Glomerular visceral epithelial cell (primary cell): ENCODE measurements around the gene MYO15B.

Experiments
- DNase-seq: peaks from one replicate; pipeline ENCODE4 v3.0.0-alpha.2; 2016; ENCODE audit errors: extremely low spot score

The MYO15B gene

DNA sequence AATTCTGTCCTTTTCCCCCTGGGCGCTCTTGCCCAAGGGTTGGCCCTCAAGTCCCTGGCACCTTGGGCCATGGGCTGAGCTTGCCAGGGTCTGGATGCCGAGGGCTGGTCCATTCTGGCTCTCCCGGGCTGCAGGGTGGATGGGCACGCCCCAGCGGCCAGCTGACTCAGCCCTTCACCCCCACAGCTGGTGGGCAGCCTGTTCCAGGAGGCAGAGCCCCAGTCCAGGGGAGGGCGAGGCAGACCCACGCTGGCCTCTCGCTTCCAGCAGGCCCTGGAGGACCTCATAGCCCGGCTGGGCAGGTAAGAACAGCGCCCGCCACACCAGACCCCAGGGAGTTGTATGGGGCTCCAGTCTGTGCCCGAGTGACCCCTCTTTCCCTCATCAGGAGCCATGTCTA lies 15.0 kb downstream of the MYO15B start:
- DNase-seq, result no peak

DNA sequence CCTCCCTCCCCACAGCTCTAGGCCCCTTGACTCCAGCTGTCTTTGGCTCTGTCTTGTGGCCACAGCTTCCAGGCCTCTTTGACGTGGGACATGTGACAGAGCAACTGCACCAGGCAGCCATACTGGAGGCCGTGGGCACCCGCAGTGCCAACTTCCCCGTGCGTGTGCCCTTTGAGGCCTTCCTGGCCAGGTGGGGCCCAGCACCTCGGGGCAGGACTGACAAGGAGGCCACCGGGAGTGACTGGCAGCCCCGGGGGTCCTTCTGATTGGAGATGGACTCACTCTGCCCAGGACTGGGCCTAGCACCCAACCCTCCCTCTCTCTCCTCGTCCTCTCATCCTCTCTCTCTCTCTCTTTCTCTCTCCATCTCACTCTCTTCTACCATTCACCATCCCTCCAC lies 15.5 kb downstream of the MYO15B start:
- no peak for DNase-seq

DNA sequence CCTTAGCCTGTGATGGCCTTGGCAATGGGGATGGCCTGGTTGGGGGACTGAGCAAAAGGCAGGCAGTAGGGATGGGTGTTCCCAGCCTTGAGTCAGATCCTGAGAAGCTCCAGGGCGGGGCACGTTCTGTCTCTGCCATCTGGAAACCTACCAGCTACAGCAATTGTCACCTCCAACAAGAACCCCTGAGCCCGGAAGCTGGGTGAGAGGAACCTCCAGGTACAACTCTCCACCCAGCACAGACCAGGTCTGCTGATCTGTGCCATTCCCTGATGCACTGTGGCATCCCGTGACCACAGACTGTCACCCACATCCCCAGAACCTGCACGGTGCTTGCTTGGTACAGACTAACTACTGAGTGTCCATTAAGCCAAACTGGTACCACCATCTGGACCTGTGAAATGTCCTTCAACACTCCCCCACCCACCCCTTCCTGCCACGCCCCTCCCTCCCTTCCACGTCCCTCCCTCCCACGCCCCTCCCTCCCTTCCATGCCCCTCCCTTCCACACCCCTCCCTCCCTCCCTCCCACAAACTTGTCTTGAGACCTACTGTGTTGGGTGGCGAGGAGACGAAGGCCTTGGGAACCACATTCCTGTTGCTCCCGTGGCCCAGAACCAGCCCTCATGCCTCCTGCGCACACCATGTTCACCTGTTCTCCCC lies 16.6 kb downstream of the MYO15B start:
- no peak for DNase-seq

DNA sequence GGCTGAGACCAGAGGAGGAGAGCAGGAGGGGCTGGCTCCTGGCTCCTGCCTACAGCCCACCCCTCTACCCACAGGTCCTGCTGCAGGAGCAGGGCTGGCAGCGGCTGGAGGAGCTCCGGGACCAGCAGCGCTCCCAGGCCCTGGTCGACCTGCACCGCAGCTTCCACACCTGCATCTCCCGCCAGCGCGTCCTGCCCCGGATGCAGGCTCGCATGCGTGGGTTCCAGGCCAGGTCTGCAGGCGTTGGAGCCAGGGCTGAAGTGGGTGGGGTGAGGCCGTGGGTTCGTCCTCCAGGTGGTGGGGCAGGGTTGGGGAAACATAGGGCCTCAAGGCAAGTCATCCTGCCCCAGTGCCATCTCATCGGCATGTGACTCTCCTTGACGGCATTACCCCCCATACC lies 18.2 kb downstream of the MYO15B start:
- no peak for DNase-seq

DNA sequence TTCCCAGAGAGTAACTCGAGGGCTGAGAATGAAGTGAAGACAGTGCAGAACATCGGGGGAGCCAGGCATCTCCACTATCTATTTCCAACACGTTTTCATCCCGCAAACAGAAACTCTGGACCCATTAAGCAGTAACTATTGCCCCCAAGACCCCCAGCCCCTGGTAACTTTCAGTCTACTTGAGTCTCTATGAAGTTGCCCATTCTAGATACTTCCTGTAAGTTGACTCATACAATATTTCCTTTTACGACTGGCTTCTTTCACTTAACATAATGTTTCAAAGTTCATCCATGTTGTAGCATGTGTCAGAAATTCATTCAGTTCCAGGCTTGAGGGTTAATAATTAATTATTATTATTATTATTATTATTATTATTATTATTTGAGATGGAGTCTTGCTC lies 19.5 kb downstream of the MYO15B start:
- DNase-seq, result no peak

DNA sequence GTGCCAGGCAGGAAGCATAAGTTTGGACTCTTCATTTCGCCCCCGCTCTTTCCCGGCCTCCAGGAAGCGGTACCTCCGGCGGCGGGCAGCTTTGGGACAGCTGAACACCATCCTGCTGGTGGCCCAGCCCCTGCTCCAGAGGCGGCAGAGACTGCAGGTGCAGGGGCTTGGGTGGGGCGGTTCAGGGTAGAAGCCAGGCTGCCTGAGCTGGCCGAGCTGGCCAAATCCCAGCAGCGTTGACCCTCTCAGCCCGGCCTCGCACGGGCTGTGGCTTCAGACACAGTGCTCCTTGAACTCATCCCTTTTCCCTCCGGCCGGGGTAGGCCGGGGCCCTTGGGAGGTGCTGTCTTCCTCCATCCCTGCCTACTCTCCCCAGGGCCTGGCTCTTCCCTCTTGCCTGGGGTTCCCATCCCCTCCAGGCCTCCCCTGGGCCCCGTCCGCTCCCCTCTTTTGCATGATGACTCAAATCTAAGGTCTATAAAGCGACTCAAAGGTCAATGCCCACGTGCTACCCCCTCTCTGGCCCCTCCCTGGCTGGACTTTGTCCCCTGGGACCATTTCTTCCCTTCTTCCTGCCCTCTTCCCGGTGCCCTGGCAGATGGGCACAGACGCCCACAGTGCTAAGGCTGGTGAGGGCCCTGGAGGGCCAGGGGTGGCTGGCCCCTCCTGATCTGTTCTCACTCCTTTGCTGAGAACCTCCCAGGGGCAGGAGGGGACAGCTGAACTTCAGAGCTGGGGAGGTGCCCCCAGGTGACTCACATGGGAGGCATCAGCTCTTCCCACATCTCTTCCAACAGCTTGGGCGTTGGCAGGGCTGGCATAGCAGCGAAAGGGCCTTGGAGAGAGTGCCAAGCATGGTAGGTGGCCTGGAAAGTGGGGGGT lies 22.7 kb downstream of the MYO15B start:
- no peak for DNase-seq

DNA sequence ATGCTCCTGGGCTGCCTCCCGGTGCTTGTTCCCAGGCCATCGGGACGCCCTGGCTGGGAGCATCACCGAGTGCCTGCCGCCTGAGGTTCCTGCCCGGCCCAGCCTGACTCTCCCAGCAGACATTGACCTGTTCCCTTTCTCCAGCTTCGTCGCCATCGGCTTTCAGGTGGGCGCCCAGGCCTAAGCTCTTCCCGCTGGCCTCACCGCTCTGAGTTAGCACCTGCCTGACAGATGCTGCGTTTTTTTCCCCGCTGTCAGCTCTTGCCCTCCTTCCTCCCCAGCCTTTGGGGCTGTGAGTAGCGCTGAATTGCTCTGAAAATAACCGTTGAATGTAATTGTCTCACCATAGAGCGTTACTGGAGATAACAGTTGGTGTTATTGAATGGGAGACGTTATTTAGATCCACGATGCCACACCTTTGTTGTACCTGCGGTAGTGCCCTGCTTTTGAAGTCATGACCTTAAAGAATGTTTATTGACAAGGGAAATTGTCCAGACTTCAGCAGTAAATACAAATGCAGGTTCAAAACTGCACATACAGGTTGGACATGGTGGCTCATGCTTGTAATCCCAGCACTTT lies 24.3 kb downstream of the MYO15B start:
- DNase-seq, result no peak

DNA sequence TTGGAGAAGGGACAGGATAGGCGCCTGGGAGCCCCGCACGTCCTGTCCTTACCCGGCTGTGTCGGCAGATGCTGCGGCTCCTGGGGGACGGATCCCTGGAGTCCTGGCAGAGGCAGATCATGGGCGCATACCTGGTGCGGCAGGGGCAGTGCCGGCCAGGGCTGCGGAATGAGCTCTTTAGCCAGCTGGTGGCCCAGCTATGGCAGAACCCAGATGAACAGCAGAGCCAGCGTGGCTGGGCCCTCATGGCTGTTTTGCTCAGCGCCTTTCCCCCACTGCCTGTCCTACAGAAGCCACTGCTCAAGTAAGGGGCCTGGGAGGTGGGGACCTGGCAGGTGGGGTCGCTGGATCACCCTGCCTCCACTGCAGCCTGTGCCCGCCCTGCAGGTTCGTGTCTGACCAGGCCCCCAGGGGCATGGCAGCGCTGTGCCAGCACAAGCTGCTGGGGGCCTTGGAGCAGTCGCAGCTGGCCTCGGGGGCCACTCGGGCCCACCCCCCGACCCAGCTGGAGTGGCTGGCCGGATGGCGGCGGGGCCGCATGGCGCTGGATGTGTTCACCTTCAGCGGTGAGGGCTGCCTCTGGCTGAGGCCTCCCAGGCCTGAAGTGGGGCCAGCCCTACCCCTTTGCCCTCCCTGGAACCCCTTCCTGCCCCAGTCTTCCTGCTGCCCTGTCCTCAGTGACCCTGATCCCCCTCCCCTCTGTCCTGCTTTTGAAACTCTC lies 25.5 kb downstream of the MYO15B start:
- no peak for DNase-seq

DNA sequence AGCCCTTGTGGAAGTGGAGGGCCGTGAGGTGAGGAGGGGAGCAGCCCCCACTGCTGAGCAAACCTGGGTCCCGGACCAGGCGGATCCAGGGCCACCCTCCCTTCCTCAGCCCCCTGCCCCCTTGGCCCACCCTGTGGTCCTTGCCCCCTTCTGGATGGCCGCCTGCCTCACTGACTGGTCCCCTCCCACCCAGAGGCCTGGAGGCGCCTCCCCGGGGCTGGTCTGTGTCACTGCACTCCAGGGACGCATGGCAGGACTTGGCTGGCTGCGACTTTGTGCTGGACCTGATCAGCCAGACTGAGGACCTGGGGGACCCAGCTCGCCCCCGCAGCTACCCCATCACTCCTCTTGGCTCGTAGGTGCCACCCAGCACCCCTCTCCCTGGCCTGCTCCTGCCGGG lies 26.4 kb downstream of the MYO15B start:
- no peak for DNase-seq

DNA sequence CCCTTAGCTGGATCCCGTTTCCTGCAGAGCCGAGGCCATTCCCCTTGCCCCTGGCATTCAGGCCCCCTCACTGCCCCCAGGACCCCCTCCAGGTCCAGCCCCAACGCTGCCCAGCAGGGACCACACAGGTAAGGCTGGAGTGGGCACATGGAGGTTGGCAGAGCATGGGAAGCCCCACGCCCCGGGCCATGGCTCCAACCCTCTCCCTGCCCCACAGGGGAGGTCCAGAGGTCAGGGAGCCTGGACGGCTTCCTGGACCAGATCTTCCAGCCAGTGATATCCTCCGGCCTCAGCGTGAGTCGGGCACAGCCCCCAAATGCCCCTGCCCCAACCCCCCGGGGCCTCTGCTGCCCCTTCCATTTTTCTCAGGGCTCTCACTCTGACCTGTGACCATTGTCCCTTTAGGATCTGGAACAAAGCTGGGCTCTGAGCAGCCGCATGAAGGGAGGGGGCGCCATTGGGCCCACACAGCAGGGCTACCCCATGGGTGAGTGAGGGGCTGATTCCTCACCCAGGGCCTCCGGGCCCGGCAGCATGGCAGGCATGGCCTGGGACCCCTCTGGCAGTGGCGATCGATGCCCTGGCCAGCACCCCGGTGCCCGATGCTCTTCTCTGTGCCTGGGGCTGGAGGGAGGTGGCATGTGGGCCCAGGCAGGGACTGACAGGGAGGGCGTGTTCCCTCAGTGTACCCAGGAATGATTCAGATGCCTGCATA lies 27.1 kb downstream of the MYO15B start:
- no peak for DNase-seq

DNA sequence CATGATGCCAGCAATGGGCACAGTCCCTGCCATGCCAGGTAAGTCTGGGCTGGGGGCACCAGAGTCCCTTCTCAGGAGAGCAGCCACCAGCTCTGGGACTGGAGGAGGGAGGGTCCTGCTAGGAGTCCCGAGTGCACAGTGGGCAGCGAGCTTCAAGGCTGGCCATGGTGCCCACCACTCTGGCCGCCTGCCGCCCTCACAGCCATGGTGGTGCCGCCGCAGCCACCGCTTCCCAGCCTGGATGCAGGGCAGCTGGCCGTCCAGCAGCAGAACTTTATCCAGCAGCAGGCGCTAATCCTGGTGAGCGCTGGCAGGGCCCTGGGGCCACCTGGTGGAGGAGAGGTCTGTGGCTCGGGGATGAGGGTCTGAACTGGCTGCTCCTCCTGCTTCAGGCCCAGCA lies 27.7 kb downstream of the MYO15B start:
- DNase-seq, result no peak

DNA sequence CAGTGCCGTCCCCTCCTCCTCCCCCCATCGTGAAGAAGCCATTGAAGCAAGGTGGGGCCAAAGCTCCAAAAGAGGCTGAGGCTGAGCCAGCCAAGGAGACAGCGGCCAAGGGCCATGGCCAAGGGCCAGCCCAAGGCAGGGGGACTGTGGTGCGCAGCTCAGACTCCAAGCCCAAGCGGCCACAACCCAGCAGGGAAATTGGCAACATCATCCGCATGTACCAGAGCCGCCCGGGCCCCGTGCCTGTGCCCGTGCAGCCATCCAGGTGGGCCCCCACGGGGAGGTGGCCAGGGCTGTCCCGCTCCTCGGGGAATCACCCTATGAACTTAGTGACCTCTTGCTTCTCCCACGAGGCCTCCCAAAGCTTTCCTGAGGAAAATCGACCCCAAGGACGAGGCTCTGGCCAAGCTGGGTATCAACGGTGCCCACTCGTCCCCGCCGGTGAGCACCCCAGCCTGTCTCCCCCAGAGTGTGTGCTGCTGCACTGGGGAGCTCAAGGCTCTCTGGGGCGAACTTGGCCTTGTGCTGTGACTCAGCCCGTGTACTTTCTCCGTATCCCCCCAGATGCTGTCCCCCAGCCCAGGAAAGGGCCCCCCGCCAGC lies 29.0 kb downstream of the MYO15B start:
- no peak for DNase-seq

DNA sequence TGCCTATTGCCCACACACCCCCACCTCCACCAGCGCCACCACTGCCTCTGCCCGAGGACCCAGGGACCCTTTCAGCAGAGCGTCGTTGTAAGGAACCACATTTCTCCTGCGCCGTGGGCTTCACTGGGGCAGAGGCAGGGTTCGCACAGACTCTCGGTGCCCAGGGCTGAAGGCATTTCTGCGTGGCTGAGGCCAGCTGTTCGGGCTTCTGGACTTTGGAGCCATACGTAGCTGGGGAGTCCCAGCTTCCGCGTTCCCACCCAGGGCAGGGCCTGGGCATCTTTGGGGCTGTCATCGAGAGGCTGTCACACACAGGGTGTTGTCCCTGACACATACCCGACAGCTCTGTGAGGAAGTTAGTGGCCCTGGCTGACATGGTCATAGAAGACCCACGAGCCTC lies 29.6 kb downstream of the MYO15B start:
- no peak for DNase-seq

DNA sequence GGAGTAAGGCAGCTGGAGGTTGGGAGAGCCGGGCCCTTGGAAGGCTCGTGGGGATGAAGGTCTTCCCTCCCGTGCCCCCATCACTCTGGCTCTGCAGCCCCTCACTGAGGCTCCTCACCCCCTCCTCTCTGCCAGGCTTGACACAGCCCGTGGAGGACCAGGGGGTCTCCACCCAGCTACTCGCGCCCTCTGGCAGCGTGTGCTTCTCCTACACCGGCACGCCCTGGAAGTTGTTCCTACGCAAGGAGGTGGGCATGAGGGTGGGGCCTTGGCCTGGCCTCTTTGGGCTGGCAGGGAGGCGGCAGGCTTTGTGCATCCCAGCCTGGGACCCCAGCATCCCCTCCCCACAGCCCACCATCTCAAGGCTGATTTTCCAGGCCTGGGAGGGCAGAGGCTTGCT lies 30.1 kb downstream of the MYO15B start:
- no peak for DNase-seq

DNA sequence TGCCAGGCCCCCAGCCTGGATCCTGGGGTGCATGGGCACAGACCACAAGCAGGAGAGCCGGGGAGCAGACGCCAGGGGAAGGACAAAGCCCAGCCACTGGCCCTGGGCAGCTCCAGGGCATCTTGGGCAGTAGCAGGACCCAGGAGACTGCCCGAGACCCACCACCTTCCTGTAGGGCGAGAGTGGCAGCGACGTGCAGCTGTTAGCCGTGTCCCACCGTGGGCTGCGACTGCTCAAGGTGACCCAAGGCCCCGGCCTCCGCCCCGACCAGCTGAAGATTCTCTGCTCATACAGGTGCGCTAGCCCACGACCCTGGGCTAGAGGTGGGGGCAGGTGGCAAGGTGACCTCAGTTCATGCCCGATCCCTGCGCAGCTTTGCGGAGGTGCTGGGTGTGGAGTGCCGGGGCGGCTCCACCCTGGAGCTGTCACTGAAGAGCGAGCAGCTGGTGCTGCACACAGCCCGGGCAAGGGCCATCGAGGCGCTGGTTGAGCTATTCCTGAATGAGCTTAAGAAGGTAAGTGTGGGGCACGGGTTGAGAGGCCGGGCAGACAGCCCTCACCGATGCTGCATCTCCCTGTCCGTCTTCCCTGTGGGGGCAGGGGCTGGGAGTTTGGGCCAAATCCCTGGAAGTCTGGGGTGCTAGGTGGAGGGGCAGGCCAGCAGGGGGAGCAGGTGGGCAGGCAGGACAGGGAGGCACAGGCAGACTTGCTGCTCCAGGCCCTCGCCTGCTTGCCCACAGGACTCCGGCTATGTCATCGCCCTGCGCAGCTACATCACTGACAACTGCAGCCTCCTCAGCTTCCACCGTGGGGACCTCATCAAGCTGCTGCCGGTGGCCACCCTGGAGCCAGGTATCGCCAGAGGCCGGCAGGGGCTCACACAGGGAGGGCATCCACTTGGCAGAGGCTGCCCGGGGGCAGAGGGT lies 32.2 kb downstream of the MYO15B start:
- DNase-seq, result peak; percentile 47

DNA sequence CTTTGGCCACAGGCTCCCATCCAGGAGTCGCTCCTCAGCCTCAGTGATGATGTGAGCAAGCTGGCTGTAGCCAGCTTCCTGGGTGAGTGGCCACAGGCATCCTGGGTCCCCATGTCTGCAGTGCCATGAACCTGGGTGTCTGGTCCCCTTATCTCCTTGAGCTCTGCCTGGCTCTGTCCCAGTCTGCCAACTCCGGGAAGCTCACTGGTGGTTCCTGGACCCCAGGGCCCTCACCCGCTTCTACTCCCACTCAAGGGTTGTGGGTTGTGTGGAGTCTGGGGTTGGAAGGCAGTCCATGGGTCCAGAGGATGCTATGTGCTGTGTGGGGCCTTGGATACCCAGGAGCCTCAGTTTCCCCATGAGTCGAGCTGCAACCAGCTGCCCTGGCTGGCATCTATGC lies 33.9 kb downstream of the MYO15B start:
- DNase-seq, result no peak

DNA sequence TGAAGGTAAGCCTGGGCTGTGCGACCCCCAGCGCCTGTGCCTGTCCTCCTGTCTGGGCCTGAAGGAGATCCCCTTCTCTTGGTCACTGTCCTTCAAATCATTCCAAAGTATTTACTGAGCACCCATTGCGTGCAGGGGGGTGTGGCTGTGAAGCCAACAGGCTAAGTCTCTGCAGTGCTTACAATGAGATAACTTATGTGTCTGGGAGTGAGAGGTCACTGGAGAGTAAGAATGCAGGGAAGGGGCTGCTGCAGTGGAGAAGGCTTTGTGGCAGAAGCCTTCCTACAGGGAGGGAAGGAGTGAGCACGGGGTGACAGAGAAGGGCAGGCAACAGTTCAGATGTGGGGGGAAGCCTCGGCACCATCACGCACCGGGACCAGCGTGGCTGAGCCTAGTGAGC lies 34.5 kb downstream of the MYO15B start:
- DNase-seq, result no peak

DNA sequence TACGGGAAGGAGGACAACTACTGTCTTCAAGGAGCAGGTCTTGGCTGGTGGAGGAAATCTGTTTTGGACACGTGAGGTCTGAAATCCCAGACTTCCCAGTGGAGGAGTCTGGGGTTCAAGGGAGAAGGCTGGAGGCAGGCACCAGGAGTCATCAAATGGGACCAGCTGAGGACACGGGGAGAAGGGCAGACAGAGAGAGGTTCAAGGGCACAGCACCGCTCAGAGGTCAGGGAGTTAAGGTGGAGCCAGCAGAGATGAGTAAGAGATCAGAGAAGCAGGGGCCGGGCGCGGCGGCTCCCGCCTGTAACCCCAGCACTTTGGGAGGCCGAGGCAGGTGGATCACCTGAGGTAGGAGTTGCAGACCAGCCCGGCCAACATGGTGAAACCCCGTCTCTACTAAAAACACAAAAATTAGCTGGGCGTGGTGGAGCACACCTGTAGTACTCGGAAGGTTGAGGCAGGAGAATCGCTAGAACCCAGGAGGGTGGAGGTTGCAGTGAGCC lies 35.2 kb downstream of the MYO15B start:
- no peak for DNase-seq

DNA sequence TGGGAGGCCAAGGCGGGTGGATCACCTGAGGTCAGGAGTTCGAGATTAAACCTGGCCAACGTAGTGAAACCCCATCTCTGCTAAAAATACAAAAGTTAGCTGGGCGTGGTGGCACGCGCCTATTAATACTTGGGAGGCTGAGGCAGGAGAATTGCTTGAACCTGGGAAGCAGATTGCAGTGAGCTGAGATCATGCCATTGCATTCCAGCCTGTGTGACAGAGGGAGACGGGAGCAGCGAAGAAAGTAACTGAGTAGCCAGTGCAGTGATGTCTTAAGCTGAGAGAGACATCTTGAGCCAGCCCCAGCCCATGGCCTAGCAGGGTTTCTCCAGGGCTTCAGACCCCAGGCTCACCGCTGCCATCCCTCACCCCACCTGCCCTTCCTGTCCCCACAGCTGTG lies 35.8 kb downstream of the MYO15B start:
- peak; percentile 30 for DNase-seq

DNA sequence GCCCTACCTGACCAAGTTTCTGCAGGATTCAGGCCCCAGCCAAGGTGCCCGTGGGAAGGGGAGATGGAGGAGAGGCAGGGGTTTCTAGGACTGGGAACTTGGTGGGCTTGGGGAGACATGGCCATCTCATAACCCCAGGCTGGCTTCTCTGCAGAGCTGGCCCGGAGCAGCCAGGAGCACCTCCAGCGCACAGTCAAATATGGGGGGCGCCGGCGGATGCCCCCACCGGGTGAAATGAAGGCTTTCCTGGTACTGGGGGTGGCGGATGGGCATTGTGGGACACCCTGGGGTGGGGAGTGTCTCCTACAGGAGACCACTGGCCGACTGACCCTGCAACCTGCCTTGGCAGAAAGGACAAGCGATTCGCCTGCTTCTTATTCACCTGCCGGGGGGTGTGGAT lies 36.4 kb downstream of the MYO15B start:
- no peak for DNase-seq
